ENCODE results near the gene EMX1. TPM values are rescaled to one million over a fixed set of nuclear protein-coding genes. Genes with fewer than 3 reads are reported as not detected.

EMX1 gene
- polyA plus RNA-seq, 1 donor: 0.22 TPM

GRCh38 chr2:72891091-72891818 is 26.1 kb upstream of the EMX1 start:
- H3K27ac ChIP-seq (ENCODE audit: low read length): no peak overlapping the region
- peaks cover 14% of the 10 kb centered on the region for H3K36me3 ChIP-seq (ENCODE audit: control insufficient read depth, insufficient read depth, low read length)
- H3K4me1 ChIP-seq (ENCODE audit: control insufficient read depth, insufficient read depth, low read length): peaks cover 27% of the 10 kb centered on the region
- no peak for DNase-seq
- no CpG with 5 or more reads among the region's 8 CpGs for WGBS (ENCODE audit: insufficient coverage, low lambda C conversion rate)
- no peaks in the 10 kb centered on the region for H3K9me3 ChIP-seq (ENCODE audit: control insufficient read depth, low read depth, low read length)
- H3K27me3 ChIP-seq (ENCODE audit: control insufficient read depth, insufficient read depth, low read length): peaks cover 18% of the 10 kb centered on the region
- no peak overlapping the region for H3K4me3 ChIP-seq (ENCODE audit: low read length)

GRCh38 chr2:72892506-72893173 is 24.7 kb upstream of the EMX1 start:
- WGBS (ENCODE audit: insufficient coverage, low lambda C conversion rate): no CpG with 5 or more reads among the region's 11 CpGs
- Histone ChIP-seq H3K4me3 (ENCODE audit: low read length) (no peak overlapping the region), H3K27me3 (ENCODE audit: control insufficient read depth, insufficient read depth, low read length) (peaks cover 16% of the 10 kb centered on the region), H3K4me1 (ENCODE audit: control insufficient read depth, insufficient read depth, low read length) (peaks cover 23% of the 10 kb centered on the region), H3K9me3 (ENCODE audit: control insufficient read depth, low read depth, low read length) (no peaks in the 10 kb centered on the region), H3K27ac (ENCODE audit: low read length) (no peak overlapping the region), H3K36me3 (ENCODE audit: control insufficient read depth, insufficient read depth, low read length) (peaks cover 14% of the 10 kb centered on the region)
- peak; percentile 42 to 52 for DNase-seq

GRCh38 chr2:72893594-72894319 is 23.6 kb upstream of the EMX1 start:
- Histone ChIP-seq H3K4me3 (ENCODE audit: low read length) (no peak overlapping the region), H3K27me3 (ENCODE audit: control insufficient read depth, insufficient read depth, low read length) (peaks cover 27% of the 10 kb centered on the region), H3K9me3 (ENCODE audit: control insufficient read depth, low read depth, low read length) (no peaks in the 10 kb centered on the region), H3K36me3 (ENCODE audit: control insufficient read depth, insufficient read depth, low read length) (peaks cover 14% of the 10 kb centered on the region), H3K27ac (ENCODE audit: low read length) (no peak overlapping the region), H3K4me1 (ENCODE audit: control insufficient read depth, insufficient read depth, low read length) (peaks cover 12% of the 10 kb centered on the region)
- WGBS (ENCODE audit: insufficient coverage, low lambda C conversion rate): no CpG with 5 or more reads among the region's 15 CpGs
- DNase-seq: peak; percentile 40 to 42

DNA sequence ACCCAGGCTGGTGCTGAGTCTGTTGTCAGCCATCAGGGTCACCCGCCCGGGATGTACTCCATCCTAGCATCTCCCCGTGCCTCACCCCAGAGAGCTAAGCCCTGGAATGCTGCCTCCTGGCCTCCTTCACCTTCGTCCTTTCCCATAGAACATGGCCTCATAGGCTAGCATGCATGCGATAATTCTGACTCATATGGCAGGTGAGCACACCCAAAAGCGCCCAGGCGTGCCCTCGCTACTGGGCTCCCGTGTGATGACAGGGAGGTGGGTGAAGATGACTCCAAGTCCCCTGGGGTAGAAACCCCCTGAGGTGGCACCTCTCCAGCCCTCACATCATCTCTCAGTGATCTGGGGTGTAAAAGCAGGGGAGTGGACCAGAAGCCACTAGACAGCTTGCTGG is 22.8 kb upstream of the EMX1 start:
- peaks cover 12% of the 10 kb centered on the region for H3K4me1 ChIP-seq (ENCODE audit: control insufficient read depth, insufficient read depth, low read length)
- H3K9me3 ChIP-seq (ENCODE audit: control insufficient read depth, low read depth, low read length): no peaks in the 10 kb centered on the region
- peaks cover 13% of the 10 kb centered on the region for H3K36me3 ChIP-seq (ENCODE audit: control insufficient read depth, insufficient read depth, low read length)
- H3K4me3 ChIP-seq (ENCODE audit: low read length): no peak overlapping the region
- no peak for DNase-seq
- peaks cover 28% of the 10 kb centered on the region for H3K27me3 ChIP-seq (ENCODE audit: control insufficient read depth, insufficient read depth, low read length)
- no peak overlapping the region for H3K27ac ChIP-seq (ENCODE audit: low read length)
- no CpG with 5 or more reads among the region's 9 CpGs for WGBS (ENCODE audit: insufficient coverage, low lambda C conversion rate)

DNA sequence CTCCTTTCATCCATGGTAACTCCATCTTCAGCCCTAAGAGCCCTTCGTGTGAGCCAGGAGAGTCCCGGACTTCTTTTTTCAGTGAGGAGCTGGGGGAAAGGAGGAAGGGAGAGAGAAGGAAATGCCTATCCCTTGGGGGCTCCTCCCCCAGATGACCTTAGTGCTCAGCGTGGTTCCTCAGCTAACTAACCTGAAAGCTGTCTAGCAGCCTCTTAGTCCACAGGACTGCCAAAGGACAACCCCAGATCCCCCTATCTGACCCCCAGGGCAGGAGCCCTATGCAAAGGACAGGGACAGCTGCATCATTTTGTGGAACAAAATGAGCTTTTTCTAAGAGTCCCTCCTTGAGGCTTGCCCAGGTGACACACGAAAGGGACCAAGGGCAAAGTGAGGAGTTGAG is 22.2 kb upstream of the EMX1 start:
- no peak overlapping the region for H3K27ac ChIP-seq (ENCODE audit: low read length)
- H3K4me3 ChIP-seq (ENCODE audit: low read length): no peak overlapping the region
- peaks cover 34% of the 10 kb centered on the region for H3K27me3 ChIP-seq (ENCODE audit: control insufficient read depth, insufficient read depth, low read length)
- no peaks in the 10 kb centered on the region for H3K9me3 ChIP-seq (ENCODE audit: control insufficient read depth, low read depth, low read length)
- peaks cover 11% of the 10 kb centered on the region for H3K36me3 ChIP-seq (ENCODE audit: control insufficient read depth, insufficient read depth, low read length)
- WGBS (ENCODE audit: insufficient coverage, low lambda C conversion rate): no CpG with 5 or more reads among the region's 4 CpGs
- DNase-seq: no peak
- peaks cover 6% of the 10 kb centered on the region for H3K4me1 ChIP-seq (ENCODE audit: control insufficient read depth, insufficient read depth, low read length)

- Histone ChIP-seq H3K27me3 (ENCODE audit: control insufficient read depth, insufficient read depth, low read length) (peaks cover 40% of the 10 kb centered on the region), H3K27ac (ENCODE audit: low read length) (no peak overlapping the region), H3K4me3 (ENCODE audit: low read length) (no peak overlapping the region), H3K9me3 (ENCODE audit: control insufficient read depth, low read depth, low read length) (no peaks in the 10 kb centered on the region), H3K4me1 (ENCODE audit: control insufficient read depth, insufficient read depth, low read length) (peaks cover 6% of the 10 kb centered on the region), H3K36me3 (ENCODE audit: control insufficient read depth, insufficient read depth, low read length) (peaks cover 11% of the 10 kb centered on the region)
- peak; percentile 42 to 73 for DNase-seq
- no CpG with 5 or more reads among the region's 16 CpGs for WGBS (ENCODE audit: insufficient coverage, low lambda C conversion rate)
Measured at GRCh38 chr2:72895759-72896281, 21.5 kb upstream of the EMX1 start.

DNA sequence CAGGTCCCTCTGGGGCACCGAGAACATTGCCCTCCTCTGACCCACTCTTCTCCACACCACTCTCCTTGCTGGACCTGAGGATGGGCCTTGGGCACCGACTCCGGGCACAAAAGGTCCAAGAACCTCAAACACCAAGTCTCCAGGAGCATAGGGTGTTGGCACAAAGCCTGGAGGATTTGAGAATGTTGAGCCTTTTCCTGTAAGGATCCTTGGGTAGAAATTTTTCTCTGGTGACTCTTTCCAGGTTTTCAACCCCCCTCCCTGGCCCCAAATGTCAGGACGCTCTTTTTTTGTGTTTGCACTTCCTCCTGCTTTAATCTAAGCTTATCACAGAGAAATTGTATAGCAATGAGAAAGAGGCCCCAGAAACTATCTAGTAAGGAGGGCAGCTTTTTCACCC is 20.9 kb upstream of the EMX1 start:
- Histone ChIP-seq H3K27ac (ENCODE audit: low read length) (no peak overlapping the region), H3K36me3 (ENCODE audit: control insufficient read depth, insufficient read depth, low read length) (peaks cover 8% of the 10 kb centered on the region), H3K4me1 (ENCODE audit: control insufficient read depth, insufficient read depth, low read length) (peaks cover 6% of the 10 kb centered on the region), H3K9me3 (ENCODE audit: control insufficient read depth, low read depth, low read length) (no peaks in the 10 kb centered on the region), H3K4me3 (ENCODE audit: low read length) (no peak overlapping the region), H3K27me3 (ENCODE audit: control insufficient read depth, insufficient read depth, low read length) (peaks cover 46% of the 10 kb centered on the region)
- DNase-seq: no peak
- 0% methylated on average over 1 of the region's 4 CpGs for WGBS (ENCODE audit: insufficient coverage, low lambda C conversion rate)

DNA sequence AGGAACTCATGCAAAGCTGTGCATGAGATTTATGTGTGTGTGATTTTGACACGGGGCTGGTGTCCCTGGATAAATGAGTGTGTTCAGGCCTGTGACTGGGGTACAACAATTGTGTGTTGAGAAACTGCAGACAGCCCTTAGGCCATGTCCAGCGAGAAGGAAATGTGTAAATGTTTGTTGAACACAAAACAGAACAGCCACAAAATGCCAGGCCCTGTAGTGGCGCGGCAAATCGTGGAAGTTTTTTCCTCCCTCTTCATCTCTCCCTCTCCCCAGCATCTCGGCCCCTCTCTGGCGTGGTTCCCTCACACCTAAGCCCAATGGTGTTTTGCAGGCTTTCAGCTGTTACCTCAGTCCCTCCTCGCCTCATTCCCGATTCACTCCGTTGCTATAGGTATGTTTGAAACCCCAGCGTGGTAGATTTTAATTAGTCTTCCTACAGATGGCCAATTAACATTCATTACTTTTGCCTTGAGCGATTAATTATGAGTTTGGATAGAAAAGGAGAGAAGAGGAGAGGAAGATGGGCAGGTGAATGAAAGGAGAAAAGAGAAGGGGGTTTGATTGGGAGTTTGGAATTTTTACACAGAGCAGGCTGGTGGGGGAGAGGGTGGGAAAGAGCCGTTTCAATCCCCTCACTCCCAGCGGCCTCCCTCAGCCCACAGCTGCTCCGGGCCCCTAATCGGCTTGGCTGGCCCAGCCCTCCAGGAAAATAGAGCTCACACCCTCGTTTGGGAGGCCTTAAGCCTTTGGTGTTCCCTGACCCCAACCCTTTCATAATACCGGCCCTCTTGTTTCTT is 19.3 kb upstream of the EMX1 start:
- WGBS (ENCODE audit: insufficient coverage, low lambda C conversion rate): 54% methylated on average over 7 of the region's 18 CpGs
- no peak overlapping the region for H3K27ac ChIP-seq (ENCODE audit: low read length)
- H3K36me3 ChIP-seq (ENCODE audit: control insufficient read depth, insufficient read depth, low read length): no peaks in the 10 kb centered on the region
- no peak overlapping the region for H3K4me3 ChIP-seq (ENCODE audit: low read length)
- no peaks in the 10 kb centered on the region for H3K9me3 ChIP-seq (ENCODE audit: control insufficient read depth, low read depth, low read length)
- no peak for DNase-seq
- peaks cover 6% of the 10 kb centered on the region for H3K4me1 ChIP-seq (ENCODE audit: control insufficient read depth, insufficient read depth, low read length)
- H3K27me3 ChIP-seq (ENCODE audit: control insufficient read depth, insufficient read depth, low read length): peaks cover 56% of the 10 kb centered on the region

- H3K4me3 ChIP-seq (ENCODE audit: low read length): no peak overlapping the region
- peaks cover 6% of the 10 kb centered on the region for H3K4me1 ChIP-seq (ENCODE audit: control insufficient read depth, insufficient read depth, low read length)
- peaks cover 60% of the 10 kb centered on the region for H3K27me3 ChIP-seq (ENCODE audit: control insufficient read depth, insufficient read depth, low read length)
- no CpG with 5 or more reads among the region's 2 CpGs for whole genome bisulfite sequencing (ENCODE audit: insufficient coverage, low lambda C conversion rate)
- H3K9me3 ChIP-seq (ENCODE audit: control insufficient read depth, low read depth, low read length): no peaks in the 10 kb centered on the region
- no peak overlapping the region for H3K27ac ChIP-seq (ENCODE audit: low read length)
- DNase-seq: no peak
- no peaks in the 10 kb centered on the region for H3K36me3 ChIP-seq (ENCODE audit: control insufficient read depth, insufficient read depth, low read length)
Measured at GRCh38 chr2:72898585-72898906, 18.8 kb upstream of the EMX1 start.
